Progenitor cell of endocrine pancreas (in vitro differentiated cells): ENCODE results near the gene HSPB9. TPM values are rescaled to one million over a fixed set of nuclear protein-coding genes. Genes with fewer than 3 reads are reported as not detected.

Experiments
- DNase-seq: peaks from one replicate; pipeline ENCODE4 v3.0.0; 2021; ENCODE audit warnings: low spot score; ENCODE audit not compliant: unreplicated experiment
- H3K27ac Mint-ChIP-seq: 2 replicates; pipeline ENCODE4 v1.8.0; 2021; ENCODE audit warnings: mild to moderate bottlenecking, moderate library complexity, mixed read lengths
- H3K27me3 Mint-ChIP-seq: 2 replicates; pipeline ENCODE4 v1.8.0; 2021; ENCODE audit warnings: mixed read lengths
- H3K36me3 Mint-ChIP-seq: 2 replicates; pipeline ENCODE4 v1.8.0; 2022; ENCODE audit warnings: mixed read lengths; ENCODE audit not compliant: insufficient read depth
- H3K4me1 Mint-ChIP-seq: 2 replicates; pipeline ENCODE4 v1.8.0; 2021; ENCODE audit warnings: low read depth, mixed read lengths
- H3K4me3 Mint-ChIP-seq: 2 replicates; pipeline ENCODE4 v1.8.0; 2021; ENCODE audit warnings: low read depth, mild to moderate bottlenecking, moderate library complexity, mixed read lengths
- H3K9me3 Mint-ChIP-seq: 2 replicates; pipeline ENCODE4 v1.8.0; 2021; ENCODE audit warnings: low read depth, mixed read lengths
- CTCF ChIP-seq: fragments of 200-600 bp; sonication (generic); IDR thresholded peaks from one replicate; pipeline ENCODE4 v1.5.0; 2021; ENCODE audit warnings: antibody characterized with exemption, mild to moderate bottlenecking; ENCODE audit not compliant: unreplicated experiment
- total RNA-seq: library from RNA; stranded (reverse); gene quantifications from 2 replicates; pipeline ENCODE4 v1.2.1, GENCODE V29; 2021

HSPB9 gene
- total RNA-seq, 1 donor from 2014 or later: not detected

GRCh38 chr17:42118545-42118944, 4.1 kb upstream of the HSPB9 start:
- peak; percentile 30 for TF ChIP-seq CTCF
- Mint-ChIP-seq H3K4me3 (peak overlapping the region; percentile 40), H3K27ac (no peak overlapping the region), H3K36me3 (peaks cover 4% of the 10 kb centered on the region), H3K27me3 (no peaks in the 10 kb centered on the region), H3K9me3 (no peaks in the 10 kb centered on the region), H3K4me1 (peaks cover 10% of the 10 kb centered on the region)
- DNase-seq: no peak

- Mint-ChIP-seq H3K9me3 (no peaks in the 10 kb centered on the region), H3K36me3 (peaks cover 3% of the 10 kb centered on the region), H3K4me1 (peaks cover 10% of the 10 kb centered on the region), H3K27me3 (no peaks in the 10 kb centered on the region), H3K4me3 (peak overlapping the region; percentile 14), H3K27ac (no peak overlapping the region)
- TF ChIP-seq CTCF: no peak
- DNase-seq: no peak
These were observed 3.3 kb upstream of the HSPB9 start for GRCh38 chr17:42119301-42119700.

DNA sequence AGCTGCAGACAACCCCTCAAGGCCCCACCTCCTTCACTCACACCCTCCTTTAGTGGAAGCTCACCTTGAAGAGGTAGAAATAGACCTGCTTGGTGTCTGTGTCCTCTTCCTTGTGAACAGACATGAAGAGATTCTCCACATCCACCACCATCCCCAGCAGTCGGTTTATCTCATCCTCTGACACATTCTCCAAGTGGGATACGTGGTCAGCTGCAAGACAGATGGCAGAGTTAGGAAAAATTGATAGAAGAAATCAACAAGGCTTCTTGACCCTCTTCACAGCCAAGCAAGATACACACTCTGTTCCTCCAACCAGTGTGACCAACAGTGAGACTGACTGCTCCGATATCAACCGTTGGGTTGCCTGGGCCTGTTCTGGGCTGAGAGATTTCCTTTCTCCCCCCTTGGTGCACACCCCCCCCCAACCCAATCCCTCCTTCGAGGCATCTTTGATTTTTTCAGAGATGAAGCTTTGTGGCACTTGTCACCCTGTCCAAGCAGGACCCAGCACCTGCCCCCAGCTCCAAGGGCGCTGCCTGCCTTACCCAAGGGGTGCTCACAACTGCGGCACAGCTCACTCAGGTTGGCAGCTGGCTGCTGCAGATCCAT, 2.3 kb upstream of the HSPB9 start:
- Mint-ChIP-seq H3K4me1 (peaks cover 10% of the 10 kb centered on the region), H3K9me3 (no peaks in the 10 kb centered on the region), H3K4me3 (peak overlapping the region; percentile 68), H3K27ac (peak overlapping the region; percentile 62), H3K36me3 (peaks cover 6% of the 10 kb centered on the region), H3K27me3 (no peaks in the 10 kb centered on the region)
- no peak for TF ChIP-seq CTCF
- DNase-seq: no peak

GRCh38 chr17:42120770-42121769, 1.5 kb upstream of the HSPB9 start, which contains the start of gene KAT2A:
Gene KAT2A, minus strand, starts transcription at chr17:42121367. Its CDS starts 63 bp downstream, at chr17:42121304.
- no peaks in the 10 kb centered on the region for H3K9me3 Mint-ChIP-seq
- peak within 1 kb of the TSS; percentile 69 for H3K27ac Mint-ChIP-seq
- TF ChIP-seq CTCF: no peak
- peaks cover 10% of the 10 kb centered on the region for H3K4me1 Mint-ChIP-seq
- peaks cover 6% of the 10 kb centered on the region for H3K36me3 Mint-ChIP-seq
- no peaks in the 10 kb centered on the region for H3K27me3 Mint-ChIP-seq
- H3K4me3 Mint-ChIP-seq: peak within 1 kb of the TSS; percentile 68
- peak; percentile 58 for DNase-seq

DNA sequence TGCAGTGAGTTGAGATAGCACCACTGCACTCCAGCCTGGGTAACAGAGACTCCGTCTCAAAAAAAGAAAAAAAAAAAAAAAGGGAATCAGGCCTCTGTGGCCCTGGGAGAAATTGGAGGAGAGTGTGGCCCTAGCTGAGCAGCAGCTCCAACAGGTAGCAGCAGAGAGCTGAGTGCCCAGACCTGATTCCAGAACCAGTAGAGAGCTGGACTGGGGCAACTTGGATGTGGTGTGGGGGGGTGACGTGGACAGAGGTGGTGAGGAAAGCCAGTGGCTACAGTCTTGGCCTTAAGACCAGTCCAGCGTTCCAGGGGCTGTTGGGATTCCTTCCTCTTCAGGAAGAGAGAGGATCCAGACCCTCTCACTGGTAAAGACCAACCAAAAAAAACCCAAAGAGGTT, 1.7 kb downstream of the HSPB9 start:
- TF ChIP-seq CTCF: no peak
- Mint-ChIP-seq H3K27ac (no peak overlapping the region), H3K9me3 (no peaks in the 10 kb centered on the region), H3K27me3 (no peaks in the 10 kb centered on the region), H3K36me3 (peaks cover 8% of the 10 kb centered on the region), H3K4me1 (peaks cover 10% of the 10 kb centered on the region), H3K4me3 (no peak overlapping the region)
- DNase-seq: no peak
